Right atrium auricular region (tissue), 2 donors: ENCODE measurements around the gene TNK1. TPM values are rescaled to one million over a fixed set of nuclear protein-coding genes. Genes with fewer than 3 reads are reported as not detected.

Experiments used
- DNase-seq: peaks from one replicate; pipeline ENCODE4 v3.0.0-alpha.2; 2019; ENCODE audit warnings: low spot score
- H3K27ac ChIP-seq, 2 donors: fragments of 200-600 bp; sonication (generic); 1 replicate in 1 of 2; 2 replicates in 1 of 2; pipeline ENCODE4 v1.5.1; 2016 to 2019
- H3K27me3 ChIP-seq, 2 donors: fragments of 200-600 bp; sonication (generic); one replicate each; pipeline versions ENCODE4 v1.5.1 to v1.6.0; 2017 to 2019
- H3K36me3 ChIP-seq: fragments of 200-600 bp; sonication (generic); one replicate; pipeline ENCODE4 v1.5.1; 2016
- H3K4me1 ChIP-seq, 2 donors: fragments of 200-600 bp; sonication (generic); one replicate each; pipeline versions ENCODE4 v1.5.1 to v1.6.0; 2017 to 2019
- H3K4me3 ChIP-seq, 2 donors: fragments of 200-600 bp; sonication (generic); 1 replicate in 1 of 2; 2 replicates in 1 of 2; pipeline ENCODE4 v1.5.1; 2017 to 2019; ENCODE audit warnings: mild to moderate bottlenecking in 1 of 2, moderate library complexity in 1 of 2
- H3K9me3 ChIP-seq, 2 donors: fragments of 200-600 bp; sonication (generic); one replicate each; pipeline ENCODE4 v1.5.1; 2019
- total RNA-seq, 2 donors: library from RNA; depleted of rRNA; stranded (reverse); fragments of >200 nt; gene quantifications; one replicate each; pipeline ENCODE4 v1.1.0, GENCODE V29; 2016
- TF ChIP-seq, protein P1 (sequence below), 2 donors: fragments of 200-600 bp; sonication (generic); IDR thresholded peaks; one replicate each; pipeline ENCODE4 v1.5.1; 2019; ENCODE audit warnings: antibody characterized with exemption in 2 of 2

Gene TNK1
- total RNA-seq, 2 donors from 2014 or later: 4.1 to 4.8 TPM

DNA sequence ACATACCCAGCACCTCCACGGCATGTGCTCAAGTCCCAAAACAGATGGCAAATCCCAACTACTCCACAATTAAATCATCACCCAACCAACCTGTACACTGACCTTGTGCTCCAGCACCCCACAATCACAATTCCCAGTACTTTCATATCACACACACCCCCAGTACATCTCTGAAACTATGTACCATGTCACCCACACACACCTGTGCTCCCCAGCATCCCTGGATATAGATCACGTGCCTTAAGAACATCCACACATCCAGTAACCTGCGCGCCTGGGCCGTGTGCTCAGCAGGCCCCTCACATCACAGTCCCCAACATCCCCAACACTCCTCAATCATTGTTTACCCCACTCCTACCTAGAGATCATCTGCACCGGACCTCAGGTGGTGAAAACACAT is 28.8 kb downstream of the TNK1 start:
- H3K4me3 ChIP-seq: no peak overlapping the region
- peaks cover 0 to 14% of the 10 kb centered on the region in 2 donors for H3K4me1 ChIP-seq
- H3K36me3 ChIP-seq: no peaks in the 10 kb centered on the region
- no peaks in the 10 kb centered on the region for H3K27me3 ChIP-seq
- TF ChIP-seq, protein P1, sequence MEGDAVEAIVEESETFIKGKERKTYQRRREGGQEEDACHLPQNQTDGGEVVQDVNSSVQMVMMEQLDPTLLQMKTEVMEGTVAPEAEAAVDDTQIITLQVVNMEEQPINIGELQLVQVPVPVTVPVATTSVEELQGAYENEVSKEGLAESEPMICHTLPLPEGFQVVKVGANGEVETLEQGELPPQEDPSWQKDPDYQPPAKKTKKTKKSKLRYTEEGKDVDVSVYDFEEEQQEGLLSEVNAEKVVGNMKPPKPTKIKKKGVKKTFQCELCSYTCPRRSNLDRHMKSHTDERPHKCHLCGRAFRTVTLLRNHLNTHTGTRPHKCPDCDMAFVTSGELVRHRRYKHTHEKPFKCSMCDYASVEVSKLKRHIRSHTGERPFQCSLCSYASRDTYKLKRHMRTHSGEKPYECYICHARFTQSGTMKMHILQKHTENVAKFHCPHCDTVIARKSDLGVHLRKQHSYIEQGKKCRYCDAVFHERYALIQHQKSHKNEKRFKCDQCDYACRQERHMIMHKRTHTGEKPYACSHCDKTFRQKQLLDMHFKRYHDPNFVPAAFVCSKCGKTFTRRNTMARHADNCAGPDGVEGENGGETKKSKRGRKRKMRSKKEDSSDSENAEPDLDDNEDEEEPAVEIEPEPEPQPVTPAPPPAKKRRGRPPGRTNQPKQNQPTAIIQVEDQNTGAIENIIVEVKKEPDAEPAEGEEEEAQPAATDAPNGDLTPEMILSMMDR (IDR thresholded peaks at IDR 0.05): no peak
- H3K9me3 ChIP-seq: no peaks in the 10 kb centered on the region
- no peak overlapping the region for H3K27ac ChIP-seq
- DNase-seq: no peak

DNA sequence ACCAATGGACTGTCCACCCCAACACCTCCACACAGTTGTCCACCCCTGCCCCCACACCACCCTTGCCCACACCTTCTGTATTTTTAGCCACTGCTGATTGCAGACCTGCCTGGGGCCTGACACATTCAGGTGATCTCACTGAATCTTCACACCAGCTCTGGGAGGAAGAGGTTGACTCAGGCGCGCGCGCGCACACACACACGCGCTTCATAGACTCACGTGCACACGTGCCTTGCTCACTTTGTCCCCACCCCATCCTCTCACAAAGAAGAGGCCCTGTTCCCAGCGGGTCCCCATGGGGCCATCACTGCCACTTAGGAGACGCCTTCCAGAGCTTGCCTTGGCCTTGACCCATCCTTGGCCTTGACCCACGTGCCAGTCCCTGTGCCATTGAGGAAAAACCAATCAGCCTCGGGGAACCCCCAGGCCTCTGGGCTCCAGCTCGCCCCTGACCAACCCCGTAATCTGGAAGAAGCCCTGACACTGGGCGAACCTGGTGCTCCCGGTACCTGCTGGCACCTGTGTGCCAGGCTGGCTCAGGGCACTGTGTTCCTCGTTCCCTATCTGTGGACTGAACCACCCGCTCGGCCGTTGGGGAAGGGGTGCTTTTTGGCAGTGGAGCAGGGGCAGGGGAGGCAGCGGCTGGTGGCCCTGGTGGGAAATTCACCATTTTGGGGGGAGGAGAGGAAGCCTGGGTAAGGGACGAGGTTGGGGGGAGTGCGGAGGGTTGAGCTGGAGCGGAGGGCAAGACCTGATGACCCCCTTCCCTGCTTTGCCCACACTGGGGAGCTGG is 29.9 kb downstream of the TNK1 start:
- no peaks in the 10 kb centered on the region for H3K9me3 ChIP-seq
- H3K36me3 ChIP-seq: peaks cover 8% of the 10 kb centered on the region
- H3K27me3 ChIP-seq: no peaks in the 10 kb centered on the region
- H3K4me3 ChIP-seq: no peak overlapping the region
- no peak overlapping the region for H3K27ac ChIP-seq
- peaks cover 0 to 6% of the 10 kb centered on the region in 2 donors for H3K4me1 ChIP-seq
- DNase-seq: no peak
- TF ChIP-seq, protein P1 (IDR thresholded peaks at IDR 0.05): no peak

DNA sequence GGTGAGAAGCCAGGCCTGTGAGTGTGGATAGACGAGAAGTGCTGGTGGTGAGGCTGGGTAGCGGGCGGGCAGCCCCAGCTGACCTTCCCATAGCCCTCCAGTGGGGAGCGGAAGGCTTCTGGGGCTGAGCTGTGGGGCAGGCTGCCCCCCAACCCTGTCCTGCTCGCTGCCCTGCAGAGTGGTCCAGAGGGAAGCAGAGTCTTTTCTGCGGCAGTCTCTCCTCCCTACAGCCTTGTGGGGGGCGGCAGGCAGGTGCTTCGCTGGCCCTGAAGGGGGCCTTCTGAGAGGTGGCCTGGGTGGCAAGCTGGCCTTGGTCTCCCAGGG is 30.5 kb downstream of the TNK1 start:
- H3K4me1 ChIP-seq: peaks cover 0 to under 1% of the 10 kb centered on the region in 2 donors
- H3K9me3 ChIP-seq: no peaks in the 10 kb centered on the region
- H3K27me3 ChIP-seq: no peaks in the 10 kb centered on the region
- no peak overlapping the region for H3K27ac ChIP-seq
- peaks cover 9% of the 10 kb centered on the region for H3K36me3 ChIP-seq
- no peak overlapping the region for H3K4me3 ChIP-seq
- TF ChIP-seq, protein P1 (IDR thresholded peaks at IDR 0.05): no peak
- no peak for DNase-seq

DNA sequence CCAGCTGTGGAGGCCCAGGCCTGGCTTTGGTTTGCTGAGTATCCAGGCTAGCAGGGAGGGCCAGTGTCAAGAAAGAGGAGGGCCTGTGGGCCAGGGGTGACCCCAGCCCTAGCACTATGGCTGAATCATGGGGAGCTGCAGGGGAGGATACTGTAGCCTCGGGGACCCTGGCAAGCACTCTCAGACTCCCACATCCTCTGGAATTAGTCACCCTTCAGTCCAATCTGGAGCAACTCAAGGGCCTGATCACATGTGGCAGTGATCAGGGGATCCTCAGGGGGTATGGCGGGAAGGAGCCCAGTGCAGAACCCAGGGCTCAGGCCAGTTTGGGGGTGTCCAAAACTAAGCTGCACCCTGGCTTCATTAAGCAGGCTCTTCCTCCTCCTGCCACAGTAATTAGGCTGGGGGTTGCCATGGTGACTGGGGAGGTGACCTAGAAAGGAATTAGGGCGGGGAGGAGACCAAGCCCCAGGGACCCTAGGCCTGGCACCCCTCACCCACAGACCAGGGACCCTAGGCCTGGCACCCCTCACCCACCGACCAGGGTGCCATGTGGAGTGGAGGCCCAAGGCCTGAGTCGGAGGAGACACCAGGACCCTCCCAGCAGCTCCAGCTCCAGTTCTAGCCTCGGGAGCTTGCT is 32.6 kb downstream of the TNK1 start:
- H3K36me3 ChIP-seq: peaks cover 9% of the 10 kb centered on the region
- no peaks in the 10 kb centered on the region for H3K4me1 ChIP-seq
- no peak for DNase-seq
- H3K27ac ChIP-seq: no peak overlapping the region
- H3K4me3 ChIP-seq: no peak overlapping the region
- no peaks in the 10 kb centered on the region for H3K9me3 ChIP-seq
- no peaks in the 10 kb centered on the region for H3K27me3 ChIP-seq
- TF ChIP-seq, protein P1 (IDR thresholded peaks at IDR 0.05): no peak

DNA sequence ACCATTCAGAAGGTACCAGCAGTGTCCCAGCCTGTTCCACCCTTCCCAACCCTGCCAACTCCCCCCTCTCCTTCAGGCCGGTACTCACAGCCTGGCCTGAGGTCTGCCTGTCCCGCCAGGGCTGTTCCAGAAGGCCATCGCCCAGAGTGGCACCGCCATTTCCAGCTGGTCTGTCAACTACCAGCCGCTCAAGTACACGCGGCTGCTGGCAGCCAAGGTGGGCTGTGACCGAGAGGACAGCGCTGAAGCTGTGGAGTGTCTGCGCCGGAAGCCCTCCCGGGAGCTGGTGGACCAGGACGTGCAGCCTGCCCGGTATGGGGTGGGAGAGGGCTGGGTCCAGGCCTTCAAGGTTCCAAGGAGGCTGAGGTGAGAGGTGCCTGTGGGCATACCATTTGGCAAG is 33.9 kb downstream of the TNK1 start:
- no peak overlapping the region for H3K27ac ChIP-seq
- no peaks in the 10 kb centered on the region for H3K9me3 ChIP-seq
- no peaks in the 10 kb centered on the region for H3K27me3 ChIP-seq
- no peaks in the 10 kb centered on the region for H3K4me1 ChIP-seq
- no peak overlapping the region for H3K4me3 ChIP-seq
- DNase-seq: no peak
- peaks cover 9% of the 10 kb centered on the region for H3K36me3 ChIP-seq
- TF ChIP-seq, protein P1 (IDR thresholded peaks at IDR 0.05): no peak
